VCaP (cell line): ENCODE measurements around the gene GATD1.

Source experiments
- H3K27ac ChIP-seq: fragments of 450-650 bp; 2 replicates; pipeline ENCODE4 v1.5.1; 2017
- TF ChIP-seq, protein P1 (sequence below): fragments of 450-650 bp; conservative IDR thresholded peaks from 2 replicates; pipeline ENCODE4 v1.5.1; 2017; ENCODE audit warnings: mild to moderate bottlenecking, moderate library complexity

GATD1 gene

DNA sequence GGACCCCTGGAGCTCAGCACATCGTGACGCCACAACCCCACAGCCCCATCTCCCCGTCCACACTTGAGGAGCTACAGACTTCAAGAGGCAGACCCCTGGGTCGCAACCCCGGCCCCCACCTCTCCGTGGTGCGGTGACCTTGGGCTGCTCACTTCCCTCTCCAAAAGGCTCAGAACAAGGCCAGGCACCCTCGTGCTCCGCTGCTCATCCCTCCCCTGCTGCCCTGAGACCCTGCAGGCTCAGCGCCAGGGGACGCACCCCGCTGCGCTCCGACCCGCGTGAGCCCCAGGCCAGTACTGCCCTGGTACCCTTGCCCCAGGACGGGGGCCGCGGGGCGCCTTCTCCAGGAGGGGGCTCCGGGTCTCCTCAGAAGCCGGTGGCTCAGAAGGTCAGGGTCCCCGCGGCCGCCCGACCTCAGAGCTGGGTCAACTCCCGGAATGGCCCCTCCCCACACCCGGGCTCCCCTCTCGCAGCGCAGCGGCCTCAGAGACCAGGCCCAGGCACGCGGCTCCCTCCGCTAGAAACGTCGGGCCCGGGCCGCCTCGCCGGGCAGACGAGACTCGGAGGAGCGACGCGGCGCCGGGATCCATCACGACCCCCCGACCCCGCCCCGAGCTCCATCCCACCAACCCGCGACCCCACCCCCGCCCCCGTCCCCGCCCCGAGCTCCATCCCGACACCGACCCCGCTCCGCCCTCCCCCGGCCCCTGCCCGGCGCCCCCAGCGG, 563 bp downstream of the GATD1 start:
- TF ChIP-seq, protein P1, sequence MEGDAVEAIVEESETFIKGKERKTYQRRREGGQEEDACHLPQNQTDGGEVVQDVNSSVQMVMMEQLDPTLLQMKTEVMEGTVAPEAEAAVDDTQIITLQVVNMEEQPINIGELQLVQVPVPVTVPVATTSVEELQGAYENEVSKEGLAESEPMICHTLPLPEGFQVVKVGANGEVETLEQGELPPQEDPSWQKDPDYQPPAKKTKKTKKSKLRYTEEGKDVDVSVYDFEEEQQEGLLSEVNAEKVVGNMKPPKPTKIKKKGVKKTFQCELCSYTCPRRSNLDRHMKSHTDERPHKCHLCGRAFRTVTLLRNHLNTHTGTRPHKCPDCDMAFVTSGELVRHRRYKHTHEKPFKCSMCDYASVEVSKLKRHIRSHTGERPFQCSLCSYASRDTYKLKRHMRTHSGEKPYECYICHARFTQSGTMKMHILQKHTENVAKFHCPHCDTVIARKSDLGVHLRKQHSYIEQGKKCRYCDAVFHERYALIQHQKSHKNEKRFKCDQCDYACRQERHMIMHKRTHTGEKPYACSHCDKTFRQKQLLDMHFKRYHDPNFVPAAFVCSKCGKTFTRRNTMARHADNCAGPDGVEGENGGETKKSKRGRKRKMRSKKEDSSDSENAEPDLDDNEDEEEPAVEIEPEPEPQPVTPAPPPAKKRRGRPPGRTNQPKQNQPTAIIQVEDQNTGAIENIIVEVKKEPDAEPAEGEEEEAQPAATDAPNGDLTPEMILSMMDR: no peak
- H3K27ac ChIP-seq: peak overlapping the region; percentile 84

DNA sequence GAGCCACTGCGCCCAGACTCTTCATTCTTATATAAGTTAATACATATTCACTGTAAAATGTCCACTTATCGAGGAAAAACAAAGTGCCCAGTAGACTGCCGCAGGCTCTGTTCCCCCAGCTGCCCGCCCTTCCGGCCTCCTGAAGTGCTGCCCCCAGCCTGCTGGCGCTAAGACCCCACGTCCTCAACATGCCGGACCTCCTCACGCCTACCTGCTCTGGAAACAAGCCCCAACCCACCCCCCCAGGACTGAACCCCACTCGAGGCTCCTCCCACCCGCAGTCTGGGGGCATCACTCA, 1.1 kb downstream of the GATD1 start:
- H3K27ac ChIP-seq: peak overlapping the region; percentile 84
- TF ChIP-seq, protein P1: no peak

DNA sequence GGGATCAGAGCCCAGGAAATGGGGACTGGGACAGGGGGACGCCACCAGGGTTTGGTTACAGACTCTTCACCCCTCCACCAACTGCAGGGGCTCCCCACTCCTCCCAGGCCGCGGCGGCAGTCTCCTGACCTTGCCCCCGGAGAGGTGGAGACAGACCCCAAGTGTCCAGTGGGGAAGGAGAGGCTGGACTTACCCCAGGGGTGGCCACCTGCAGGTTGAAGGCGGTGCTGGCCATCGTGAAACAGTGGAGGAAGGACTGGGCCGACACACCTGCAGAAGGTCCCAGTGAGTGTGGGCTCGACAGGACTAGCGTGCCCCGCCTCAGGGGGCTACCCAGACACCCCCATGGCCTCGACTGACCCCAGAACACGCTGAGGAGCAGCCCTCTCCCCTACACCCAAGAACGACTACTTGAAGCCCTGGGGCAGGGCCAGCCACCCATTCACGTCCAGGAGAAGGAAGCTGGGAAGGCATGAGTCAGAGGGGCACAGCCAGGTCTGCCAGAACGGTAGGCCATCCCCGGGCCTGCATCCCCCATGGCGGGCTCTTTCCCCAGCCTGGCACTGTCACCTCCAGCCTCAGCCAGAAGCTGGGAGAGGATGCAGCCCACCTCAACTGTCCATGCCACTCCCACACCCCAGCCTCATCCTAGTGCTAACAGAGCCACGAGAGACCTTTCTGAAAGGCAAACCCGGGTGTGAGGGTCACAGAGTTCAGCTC, 2.3 kb downstream of the GATD1 start:
- H3K27ac ChIP-seq: peak overlapping the region; percentile 84; the same call in 1 of the 2 replicates
- TF ChIP-seq, protein P1: no peak

DNA sequence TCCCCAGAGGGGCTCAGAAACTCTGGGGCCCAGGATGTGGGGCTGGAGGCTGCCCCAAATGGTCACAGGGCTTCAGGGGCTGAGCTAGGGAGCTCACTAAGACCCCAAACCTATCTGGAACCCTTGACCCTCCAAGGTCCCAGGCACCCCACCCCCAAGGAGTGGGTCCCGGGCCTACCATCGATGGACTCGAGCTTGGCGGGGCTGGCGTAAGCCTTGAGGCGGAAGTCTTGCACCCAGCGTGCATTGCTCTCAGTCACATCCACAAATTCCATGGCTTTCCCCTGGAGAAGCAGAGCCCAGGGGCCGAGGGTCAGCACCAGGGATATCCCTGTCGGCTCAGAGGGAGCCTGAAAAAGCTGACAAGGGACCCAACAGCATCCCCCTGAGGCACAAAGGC, 3.5 kb downstream of the GATD1 start:
- TF ChIP-seq, protein P1: no peak

DNA sequence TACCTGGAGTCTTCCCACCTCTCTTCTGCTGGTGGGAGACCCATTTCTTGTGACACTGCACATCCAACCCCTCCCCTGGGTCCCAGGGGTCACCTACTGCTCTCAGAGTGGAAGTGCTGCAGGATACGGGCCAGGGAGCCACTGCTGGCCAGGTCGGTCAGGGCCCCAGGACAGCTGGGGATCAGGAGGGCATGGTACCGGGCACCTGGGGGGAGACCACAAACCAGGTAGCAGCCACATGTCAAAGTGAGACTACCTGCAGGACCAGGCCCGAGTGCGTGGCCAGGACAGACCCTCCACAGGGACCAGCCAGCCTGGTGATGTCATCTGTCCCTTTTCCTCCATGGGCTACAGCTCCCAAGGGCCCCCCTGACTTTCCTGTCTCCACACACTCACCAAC, 3.9 kb downstream of the GATD1 start:
- TF ChIP-seq, protein P1: no peak
- H3K27ac ChIP-seq: peak overlapping the region; percentile 2; the same call in 1 of the 2 replicates

More for the DNA sequence above, 3.5 kb downstream of the GATD1 start:
- H3K27ac ChIP-seq: peak overlapping the region; percentile 2; the same call in 1 of the 2 replicates

DNA sequence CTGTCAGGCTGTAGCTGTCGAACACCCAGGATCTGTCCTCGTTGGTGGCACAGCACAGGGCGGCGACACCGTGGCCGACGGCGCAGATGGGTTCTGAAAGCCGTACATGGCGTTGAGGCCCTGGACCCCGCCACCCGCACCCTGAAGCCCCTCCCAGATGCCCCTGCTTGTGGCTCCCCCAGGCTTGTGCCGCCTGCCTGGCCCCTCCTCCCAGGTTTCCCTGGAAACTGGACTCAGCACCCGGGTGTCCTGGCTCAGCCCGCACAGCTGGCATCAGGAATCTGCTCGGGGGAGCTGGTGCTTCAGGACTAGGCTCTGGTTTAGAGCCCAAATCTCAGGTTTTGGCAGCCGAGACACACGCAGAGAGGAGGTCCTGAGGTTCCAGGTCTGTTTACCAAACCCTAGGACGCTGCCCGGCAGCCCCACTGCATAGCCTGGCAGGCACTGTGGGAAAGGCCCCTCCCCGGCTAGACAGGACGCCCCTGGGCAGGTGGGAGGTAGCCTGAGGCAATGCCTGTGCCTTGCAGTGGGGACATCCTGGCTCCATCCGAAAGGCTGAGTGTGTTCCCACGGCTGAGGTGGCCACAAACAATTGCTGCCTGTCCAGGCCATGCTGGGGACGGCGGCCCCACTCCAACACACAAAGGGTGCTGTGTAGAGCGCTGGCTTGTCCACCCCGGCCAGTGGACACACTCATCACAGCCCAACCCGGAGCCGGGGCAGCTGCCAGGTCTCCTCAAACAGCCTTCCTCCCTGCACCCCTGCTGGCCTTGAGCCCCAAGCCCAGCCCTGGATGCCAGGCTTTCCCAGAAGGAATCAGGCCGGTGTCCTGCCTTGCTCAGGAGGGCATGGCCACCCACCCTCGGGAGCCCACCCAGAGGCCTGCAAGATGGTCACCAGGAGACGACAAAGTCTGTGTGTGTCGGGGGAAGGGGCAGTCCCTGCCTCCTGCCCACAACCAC, 4.6 kb downstream of the GATD1 start:
- no peak overlapping the region for H3K27ac ChIP-seq
- TF ChIP-seq, protein P1: no peak

DNA sequence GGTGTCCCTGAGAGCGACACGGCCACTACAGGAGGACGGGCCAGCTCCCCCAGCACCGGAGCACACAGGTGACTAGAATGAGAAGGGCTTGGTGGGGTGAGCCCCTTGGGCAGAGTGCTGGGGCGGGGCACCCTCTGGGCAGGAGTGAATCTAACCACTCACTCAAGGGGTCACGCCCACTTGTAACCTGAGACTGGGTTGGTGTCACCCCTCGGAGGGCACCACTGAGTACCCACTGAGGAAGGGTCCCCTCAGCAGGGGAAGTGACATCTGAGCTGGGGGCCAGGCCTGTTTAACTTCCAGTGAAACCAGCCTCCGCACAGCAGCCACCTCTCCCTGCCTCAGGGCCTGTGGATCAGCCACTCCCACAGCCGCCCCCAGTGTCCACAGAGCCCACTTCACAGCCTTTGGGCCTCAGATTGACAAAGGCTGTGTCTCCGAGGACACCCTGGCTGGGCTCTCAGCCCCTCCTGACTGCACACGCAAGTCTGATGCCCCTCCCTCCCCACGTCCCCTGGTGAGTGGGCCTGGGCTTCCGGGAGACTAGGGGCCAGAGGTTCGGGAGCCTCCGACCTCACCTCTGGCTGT, 5.6 kb downstream of the GATD1 start:
- TF ChIP-seq, protein P1: no peak
- no peak overlapping the region for H3K27ac ChIP-seq
